Mesendoderm (in vitro differentiated cells): Measurements from ENCODE around the gene ADAM23.

Source experiments
- DNase-seq: peaks from one replicate; pipeline ENCODE4 v3.0.0; 2013
- H2AK5ac ChIP-seq: 2 replicates; pipeline ENCODE4 v1.6.1; 2013; ENCODE audit warnings: low read length, inconsistent platforms
- H2BK120ac ChIP-seq: 2 replicates; pipeline ENCODE4 v1.6.1; 2013; ENCODE audit warnings: low read depth, mild to moderate bottlenecking, low read length, moderate library complexity, mixed read lengths
- H2BK15ac ChIP-seq: replicated peaks from 2 replicates; pipeline ENCODE4 v1.6.1; 2013; ENCODE audit warnings: low read depth, mild to moderate bottlenecking, moderate library complexity
- H2BK5ac ChIP-seq: 2 replicates; pipeline ENCODE4 v1.6.1; 2013; ENCODE audit warnings: low read length, inconsistent platforms
- H3K18ac ChIP-seq: 2 replicates; pipeline ENCODE4 v1.6.1; 2013; ENCODE audit warnings: mild to moderate bottlenecking, low read length, mixed read lengths
- H3K23ac ChIP-seq: one replicate; pipeline ENCODE4 v1.6.1; 2013; ENCODE audit warnings: low read length
- H3K27ac ChIP-seq: 2 replicates; pipeline ENCODE4 v1.5.1; 2013; ENCODE audit warnings: low read depth, mild to moderate bottlenecking, inconsistent platforms, low read length, moderate library complexity
- H3K27me3 ChIP-seq: 2 replicates; pipeline ENCODE4 v1.6.1; 2013; ENCODE audit warnings: low read length, control low read depth, mild to moderate bottlenecking, inconsistent platforms; ENCODE audit not compliant: insufficient read depth, poor library complexity
- H3K36me3 ChIP-seq: 2 replicates; pipeline ENCODE4 v1.6.1; 2013; ENCODE audit warnings: low read length, inconsistent platforms; ENCODE audit not compliant: control insufficient read depth, insufficient read depth
- H3K4ac ChIP-seq: one replicate; pipeline ENCODE4 v1.6.1; 2013; ENCODE audit warnings: low read depth, mild to moderate bottlenecking, low read length, moderate library complexity
- H3K4me1 ChIP-seq: 2 replicates; pipeline ENCODE4 v1.6.1; 2013; ENCODE audit warnings: low read depth, low read length, inconsistent platforms; ENCODE audit not compliant: control insufficient read depth
- H3K4me2 ChIP-seq: 2 replicates; pipeline ENCODE4 v1.6.1; 2013; ENCODE audit warnings: low read length
- H3K4me3 ChIP-seq: 2 replicates; pipeline ENCODE4 v1.5.1; 2013; ENCODE audit warnings: mild to moderate bottlenecking, low read length
- H3K56ac ChIP-seq: one replicate; pipeline ENCODE4 v1.6.1; 2013; ENCODE audit warnings: low read length
- H3K79me1 ChIP-seq: 2 replicates; pipeline ENCODE4 v1.6.1; 2013; ENCODE audit warnings: low read length, inconsistent platforms
- H3K79me2 ChIP-seq: 2 replicates; pipeline ENCODE4 v1.6.1; 2013; ENCODE audit warnings: mild to moderate bottlenecking, low read length; ENCODE audit not compliant: control insufficient read depth, insufficient read depth
- H3K9ac ChIP-seq: 2 replicates; pipeline ENCODE4 v1.6.1; 2013; ENCODE audit warnings: low read length, inconsistent platforms
- H4K5ac ChIP-seq: one replicate; pipeline ENCODE4 v1.6.1; 2013; ENCODE audit warnings: low read length
- H4K8ac ChIP-seq: one replicate; pipeline ENCODE4 v1.6.1; 2013; ENCODE audit warnings: low read depth, mild to moderate bottlenecking, control low read depth, low read length, moderate library complexity
- WGBS: extraction: QIAGEN DNeasy Blood & Tissue Kit; methylation state at CpG from one replicate; pipeline ENCODE4 v1.1.7; 2013; ENCODE audit warnings: low lambda C conversion rate, missing lambda C conversion rate; ENCODE audit not compliant: insufficient coverage; ENCODE audit errors: extremely low coverage; 5-methylcytosine and 5-hydroxymethylcytosine counted together

Gene ADAM23

GRCh38 chr2:206452242-206452641 lies 8.9 kb downstream of the ADAM23 start:
- no peak overlapping the region for H3K18ac ChIP-seq
- no peaks in the 10 kb centered on the region for H3K79me1 ChIP-seq
- no peak overlapping the region for H3K4me3 ChIP-seq
- no peak overlapping the region for H3K4ac ChIP-seq
- H3K9ac ChIP-seq: no peak overlapping the region
- H2BK5ac ChIP-seq: no peak overlapping the region
- H3K56ac ChIP-seq: no peak overlapping the region
- no peak overlapping the region for H2AK5ac ChIP-seq
- DNase-seq: no peak
- H2BK15ac ChIP-seq: no peak overlapping the region
- H3K79me2 ChIP-seq: no peaks in the 10 kb centered on the region
- no peak overlapping the region for H4K8ac ChIP-seq
- no peak overlapping the region for H3K23ac ChIP-seq
- no peak overlapping the region for H3K4me2 ChIP-seq
- H2BK120ac ChIP-seq: no peak overlapping the region
- no peaks in the 10 kb centered on the region for H3K36me3 ChIP-seq
- H4K5ac ChIP-seq: no peak overlapping the region
- no peak overlapping the region for H3K27ac ChIP-seq
- H3K4me1 ChIP-seq: no peaks in the 10 kb centered on the region
- WGBS: no CpG with 5 or more reads among the region's 1 CpG
- no peaks in the 10 kb centered on the region for H3K27me3 ChIP-seq

DNA sequence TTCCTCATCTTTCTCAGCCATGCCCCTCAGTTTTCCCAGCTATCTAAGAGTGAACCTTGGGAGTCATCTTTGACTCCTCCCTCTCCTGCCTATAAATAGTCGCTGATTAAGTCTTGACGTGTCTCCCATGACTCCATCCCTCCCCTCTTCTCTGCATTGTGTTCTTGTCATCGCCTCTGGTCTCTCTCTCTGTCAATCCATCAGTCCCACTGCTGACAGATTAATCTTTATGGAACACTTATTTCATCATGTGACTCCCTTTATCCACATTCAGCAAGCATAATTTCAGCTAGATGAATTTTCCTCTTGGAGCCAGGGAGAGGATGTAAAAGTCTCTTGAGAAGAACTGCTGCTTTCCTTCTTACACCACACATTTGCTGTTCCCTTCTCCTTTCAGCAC lies 9.4 kb downstream of the ADAM23 start:
- Histone ChIP-seq H4K5ac (no peak overlapping the region), H3K23ac (no peak overlapping the region), H3K4me3 (no peak overlapping the region), H3K56ac (no peak overlapping the region), H3K18ac (no peak overlapping the region), H3K36me3 (no peaks in the 10 kb centered on the region), H3K27me3 (no peaks in the 10 kb centered on the region), H3K4me2 (no peak overlapping the region), H3K27ac (no peak overlapping the region), H3K9ac (no peak overlapping the region), H3K79me2 (no peaks in the 10 kb centered on the region), H3K4ac (no peak overlapping the region), H2AK5ac (no peak overlapping the region), H4K8ac (no peak overlapping the region), H2BK120ac (no peak overlapping the region), H2BK15ac (no peak overlapping the region), H3K4me1 (no peaks in the 10 kb centered on the region), H2BK5ac (no peak overlapping the region), H3K79me1 (no peaks in the 10 kb centered on the region)
- no CpG with 5 or more reads among the region's 3 CpGs for WGBS
- DNase-seq: no peak

GRCh38 chr2:206456078-206456754 lies 12.9 kb downstream of the ADAM23 start:
- no peak overlapping the region for H3K4ac ChIP-seq
- no CpG with 5 or more reads among the region's 5 CpGs for WGBS
- H4K5ac ChIP-seq: no peak overlapping the region
- H3K23ac ChIP-seq: no peak overlapping the region
- H3K4me3 ChIP-seq: no peak overlapping the region
- no peak overlapping the region for H2BK15ac ChIP-seq
- H3K79me1 ChIP-seq: no peaks in the 10 kb centered on the region
- H3K36me3 ChIP-seq: no peaks in the 10 kb centered on the region
- DNase-seq: no peak
- no peaks in the 10 kb centered on the region for H3K4me1 ChIP-seq
- H3K27me3 ChIP-seq: no peaks in the 10 kb centered on the region
- H3K27ac ChIP-seq: no peak overlapping the region
- no peak overlapping the region for H2AK5ac ChIP-seq
- no peak overlapping the region for H4K8ac ChIP-seq
- no peak overlapping the region for H2BK120ac ChIP-seq
- no peak overlapping the region for H3K4me2 ChIP-seq
- H3K79me2 ChIP-seq: no peaks in the 10 kb centered on the region
- H2BK5ac ChIP-seq: no peak overlapping the region
- no peak overlapping the region for H3K56ac ChIP-seq
- no peak overlapping the region for H3K9ac ChIP-seq
- no peak overlapping the region for H3K18ac ChIP-seq

DNA sequence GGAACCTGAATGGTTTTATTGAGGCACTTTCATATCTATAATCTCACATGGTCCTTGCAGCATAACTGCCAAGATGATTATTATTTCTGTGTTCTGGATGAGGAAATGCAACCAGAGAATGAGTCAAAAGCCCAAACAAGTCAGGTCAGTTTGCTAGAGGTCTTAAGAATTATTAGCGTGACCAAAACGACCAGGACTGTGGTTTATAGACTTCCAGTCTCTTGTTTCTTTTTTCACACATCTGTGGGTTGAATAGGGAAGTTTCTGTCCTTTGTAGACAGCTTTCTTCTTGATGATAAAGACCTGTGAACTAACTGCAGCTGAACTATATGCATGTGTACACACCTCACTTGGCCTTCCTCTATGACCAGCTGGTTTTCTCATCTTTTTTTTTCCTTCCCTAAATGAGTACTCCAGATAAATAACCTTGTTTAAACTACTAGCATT lies 13.9 kb downstream of the ADAM23 start:
- no peak for DNase-seq
- no peak overlapping the region for H2BK120ac ChIP-seq
- H3K36me3 ChIP-seq: no peaks in the 10 kb centered on the region
- no peaks in the 10 kb centered on the region for H3K4me1 ChIP-seq
- H3K23ac ChIP-seq: no peak overlapping the region
- H3K4me3 ChIP-seq: no peak overlapping the region
- H3K27me3 ChIP-seq: no peaks in the 10 kb centered on the region
- H2AK5ac ChIP-seq: no peak overlapping the region
- H3K4ac ChIP-seq: no peak overlapping the region
- no peak overlapping the region for H4K5ac ChIP-seq
- no peak overlapping the region for H3K9ac ChIP-seq
- H3K18ac ChIP-seq: no peak overlapping the region
- no CpG with 5 or more reads among the region's 2 CpGs for WGBS
- no peak overlapping the region for H2BK5ac ChIP-seq
- H3K79me2 ChIP-seq: no peaks in the 10 kb centered on the region
- no peaks in the 10 kb centered on the region for H3K79me1 ChIP-seq
- no peak overlapping the region for H3K27ac ChIP-seq
- no peak overlapping the region for H3K56ac ChIP-seq
- H3K4me2 ChIP-seq: no peak overlapping the region
- no peak overlapping the region for H4K8ac ChIP-seq
- no peak overlapping the region for H2BK15ac ChIP-seq

GRCh38 chr2:206462240-206462854 lies 19.0 kb downstream of the ADAM23 start:
- no peaks in the 10 kb centered on the region for H3K4me1 ChIP-seq
- no peak overlapping the region for H4K5ac ChIP-seq
- H3K4me3 ChIP-seq: no peak overlapping the region
- H2BK5ac ChIP-seq: no peak overlapping the region
- H3K36me3 ChIP-seq: no peaks in the 10 kb centered on the region
- no peak overlapping the region for H3K23ac ChIP-seq
- H3K18ac ChIP-seq: no peak overlapping the region
- H2BK120ac ChIP-seq: no peak overlapping the region
- DNase-seq: no peak
- no peak overlapping the region for H2BK15ac ChIP-seq
- no peak overlapping the region for H3K27ac ChIP-seq
- no peaks in the 10 kb centered on the region for H3K79me2 ChIP-seq
- H2AK5ac ChIP-seq: no peak overlapping the region
- no peak overlapping the region for H4K8ac ChIP-seq
- H3K4me2 ChIP-seq: no peak overlapping the region
- no CpG with 5 or more reads among the region's 6 CpGs for WGBS
- no peaks in the 10 kb centered on the region for H3K27me3 ChIP-seq
- no peak overlapping the region for H3K9ac ChIP-seq
- H3K56ac ChIP-seq: no peak overlapping the region
- no peaks in the 10 kb centered on the region for H3K79me1 ChIP-seq
- no peak overlapping the region for H3K4ac ChIP-seq

DNA sequence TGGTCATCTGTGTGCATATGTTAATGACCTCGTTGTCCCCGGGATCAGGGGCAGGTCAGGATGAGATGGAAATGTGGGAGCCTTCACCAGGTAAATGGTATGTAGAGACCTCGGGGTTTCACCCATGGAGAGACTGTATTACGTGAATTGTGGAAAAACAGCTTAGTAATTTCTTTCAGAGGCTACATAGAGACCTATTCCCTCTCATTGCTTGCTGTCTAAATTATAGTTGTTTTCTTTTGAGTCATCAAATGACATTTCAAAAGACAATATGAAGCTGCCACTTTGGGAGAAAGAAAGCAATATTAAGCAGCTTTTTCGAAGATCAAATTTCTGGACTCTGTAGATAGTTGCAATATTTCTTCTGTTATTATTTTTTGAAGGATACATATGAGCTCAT lies 20.4 kb downstream of the ADAM23 start:
- WGBS: no CpG with 5 or more reads among the region's 5 CpGs
- Histone ChIP-seq H3K9ac (no peak overlapping the region), H3K18ac (no peak overlapping the region), H3K36me3 (no peaks in the 10 kb centered on the region), H4K8ac (no peak overlapping the region), H2BK120ac (no peak overlapping the region), H3K27me3 (no peaks in the 10 kb centered on the region), H3K23ac (no peak overlapping the region), H3K4me3 (no peak overlapping the region), H3K4me1 (no peaks in the 10 kb centered on the region), H3K27ac (no peak overlapping the region), H2BK5ac (no peak overlapping the region), H3K4me2 (no peak overlapping the region), H4K5ac (no peak overlapping the region), H2BK15ac (no peak overlapping the region), H3K79me2 (no peaks in the 10 kb centered on the region), H3K4ac (no peak overlapping the region), H2AK5ac (no peak overlapping the region), H3K56ac (no peak overlapping the region), H3K79me1 (no peaks in the 10 kb centered on the region)
- no peak for DNase-seq
